ENCODE measurements around the gene CDH15.

The CDH15 gene, protein sequence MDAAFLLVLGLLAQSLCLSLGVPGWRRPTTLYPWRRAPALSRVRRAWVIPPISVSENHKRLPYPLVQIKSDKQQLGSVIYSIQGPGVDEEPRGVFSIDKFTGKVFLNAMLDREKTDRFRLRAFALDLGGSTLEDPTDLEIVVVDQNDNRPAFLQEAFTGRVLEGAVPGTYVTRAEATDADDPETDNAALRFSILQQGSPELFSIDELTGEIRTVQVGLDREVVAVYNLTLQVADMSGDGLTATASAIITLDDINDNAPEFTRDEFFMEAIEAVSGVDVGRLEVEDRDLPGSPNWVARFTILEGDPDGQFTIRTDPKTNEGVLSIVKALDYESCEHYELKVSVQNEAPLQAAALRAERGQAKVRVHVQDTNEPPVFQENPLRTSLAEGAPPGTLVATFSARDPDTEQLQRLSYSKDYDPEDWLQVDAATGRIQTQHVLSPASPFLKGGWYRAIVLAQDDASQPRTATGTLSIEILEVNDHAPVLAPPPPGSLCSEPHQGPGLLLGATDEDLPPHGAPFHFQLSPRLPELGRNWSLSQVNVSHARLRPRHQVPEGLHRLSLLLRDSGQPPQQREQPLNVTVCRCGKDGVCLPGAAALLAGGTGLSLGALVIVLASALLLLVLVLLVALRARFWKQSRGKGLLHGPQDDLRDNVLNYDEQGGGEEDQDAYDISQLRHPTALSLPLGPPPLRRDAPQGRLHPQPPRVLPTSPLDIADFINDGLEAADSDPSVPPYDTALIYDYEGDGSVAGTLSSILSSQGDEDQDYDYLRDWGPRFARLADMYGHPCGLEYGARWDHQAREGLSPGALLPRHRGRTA

DNA sequence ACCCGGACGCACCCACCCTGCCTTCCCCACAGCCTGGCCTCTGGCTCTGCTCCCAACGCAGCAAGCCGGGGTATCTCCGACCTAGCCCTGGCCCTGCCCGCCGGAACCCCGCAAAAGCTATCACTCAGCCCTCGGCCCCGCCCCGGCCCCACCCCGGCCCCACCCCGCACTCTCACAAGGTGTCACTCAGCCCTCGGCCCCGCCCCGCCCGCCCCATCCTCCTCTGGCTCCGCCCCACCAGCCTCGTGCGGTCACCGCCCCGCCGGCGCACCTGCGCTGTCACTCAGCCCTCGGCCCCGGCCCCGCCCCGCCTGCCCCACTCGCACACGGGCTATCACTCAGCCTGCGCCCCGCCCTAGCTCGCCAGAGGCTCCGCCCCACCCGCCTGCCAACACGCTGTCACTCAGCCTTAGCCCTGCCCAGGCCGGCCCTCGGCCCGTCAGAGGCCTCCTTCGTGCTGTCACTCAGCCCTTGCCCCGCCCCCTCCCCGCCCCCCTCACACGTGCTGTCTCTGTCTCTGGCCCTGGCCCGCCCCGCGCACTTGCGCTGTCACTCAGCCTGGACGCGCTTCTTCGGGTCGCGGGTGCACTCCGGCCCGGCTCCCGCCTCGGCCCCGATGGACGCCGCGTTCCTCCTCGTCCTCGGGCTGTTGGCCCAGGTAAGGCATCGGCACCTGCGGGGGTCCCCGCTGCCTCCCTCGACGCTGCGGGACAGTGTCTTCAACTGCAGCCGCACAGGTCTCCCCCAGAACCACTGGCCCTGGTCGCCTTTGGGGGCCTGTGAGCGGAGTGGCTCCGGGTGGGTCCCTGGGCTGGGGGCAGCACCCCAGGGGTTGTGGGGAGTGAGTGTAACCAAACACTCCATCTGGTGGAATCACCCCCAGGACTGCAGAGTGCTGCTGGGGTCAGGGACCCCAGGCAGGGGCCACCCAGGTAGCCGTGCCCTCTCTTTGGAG is at the start of gene CDH15:
Gene CDH15 (plus strand): TSS at position 533 of the 955 bp plus-strand sequence. CDS start 84 bp downstream, at position 617.
- peak; percentile 66 for DNase-seq (ENCODE audit: low read depth)

DNA sequence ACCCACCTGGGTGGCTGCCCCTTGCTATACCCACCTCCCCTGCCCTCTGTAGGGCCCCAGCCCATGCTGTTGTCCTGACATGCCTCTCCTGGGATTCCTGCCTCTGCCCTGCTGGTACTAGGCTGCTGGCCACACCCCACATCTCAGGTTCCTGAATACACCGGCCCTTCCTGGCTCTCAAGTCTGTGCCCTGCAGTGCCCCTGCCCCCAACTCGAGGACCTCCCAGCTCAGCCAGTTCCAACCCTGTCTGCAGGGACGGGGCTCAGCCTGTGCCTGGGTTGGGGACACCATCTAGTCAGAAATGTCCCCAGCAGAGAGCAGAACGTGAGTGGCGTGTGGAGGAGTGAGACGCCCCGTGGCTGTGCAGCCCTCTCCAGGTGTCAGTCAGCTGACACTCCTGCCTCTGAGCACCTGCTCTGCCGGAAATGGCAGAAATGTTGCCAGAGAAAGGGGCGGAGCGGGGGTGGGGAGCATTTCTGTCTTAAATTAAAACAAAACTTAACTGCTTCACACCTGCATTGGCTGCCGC is 49.2 kb upstream of the CDH15 start:
- DNase-seq (ENCODE audit: low read depth), result no peak

DNA sequence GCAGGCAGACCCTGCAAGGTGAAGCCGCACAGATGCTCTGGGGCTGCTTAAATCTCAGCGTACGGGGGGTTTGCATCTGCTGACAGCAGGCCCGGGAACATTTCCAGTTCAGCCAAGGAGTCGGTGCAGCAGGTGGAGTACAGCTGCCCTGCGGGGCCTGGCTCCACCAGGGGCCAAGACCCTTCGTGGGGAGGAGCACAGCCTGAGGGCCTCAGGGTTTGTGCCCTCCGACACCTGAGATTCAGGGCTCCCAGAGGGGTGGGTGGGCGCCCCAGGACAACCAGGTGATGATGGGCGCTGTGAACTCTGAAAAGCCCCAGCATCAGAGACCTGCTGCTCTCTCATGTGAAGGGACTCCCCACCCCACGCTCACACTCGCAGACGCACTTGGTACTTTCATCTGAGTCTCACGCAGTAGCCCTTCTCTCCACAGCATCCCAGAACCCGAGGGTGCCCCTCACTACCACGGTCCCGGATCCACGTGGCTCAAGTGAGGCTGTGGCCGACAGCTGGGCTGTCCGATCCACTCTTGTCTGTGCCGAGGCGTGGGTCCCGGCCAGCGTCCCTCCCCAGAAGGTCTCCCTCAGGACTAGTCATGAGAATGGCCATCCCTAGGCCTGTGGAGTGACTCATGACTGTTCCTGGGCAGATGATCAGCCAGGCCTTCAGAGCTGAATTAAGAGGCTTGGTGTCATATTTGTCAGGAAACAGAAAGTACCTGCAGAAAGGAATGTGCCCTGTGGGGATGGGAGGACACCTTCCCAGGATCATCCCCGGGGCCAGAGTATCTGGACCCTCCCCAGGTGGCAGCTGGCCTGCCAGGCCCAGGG is 48.3 kb upstream of the CDH15 start:
- DNase-seq (ENCODE audit: low read depth), result no peak

DNA sequence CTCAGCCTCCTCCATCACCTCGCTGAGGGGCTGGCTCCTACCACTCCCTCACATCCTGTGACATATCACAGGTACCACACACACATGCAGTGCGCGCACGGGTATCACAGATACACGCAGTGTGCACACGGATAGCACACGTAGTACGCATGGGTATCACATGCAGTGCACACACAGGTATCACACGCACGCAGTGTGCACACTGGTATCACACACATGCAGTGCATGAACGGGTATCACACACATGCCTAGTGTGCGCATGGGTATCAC is 47.8 kb upstream of the CDH15 start:
- no peak for DNase-seq (ENCODE audit: low read depth)

DNA sequence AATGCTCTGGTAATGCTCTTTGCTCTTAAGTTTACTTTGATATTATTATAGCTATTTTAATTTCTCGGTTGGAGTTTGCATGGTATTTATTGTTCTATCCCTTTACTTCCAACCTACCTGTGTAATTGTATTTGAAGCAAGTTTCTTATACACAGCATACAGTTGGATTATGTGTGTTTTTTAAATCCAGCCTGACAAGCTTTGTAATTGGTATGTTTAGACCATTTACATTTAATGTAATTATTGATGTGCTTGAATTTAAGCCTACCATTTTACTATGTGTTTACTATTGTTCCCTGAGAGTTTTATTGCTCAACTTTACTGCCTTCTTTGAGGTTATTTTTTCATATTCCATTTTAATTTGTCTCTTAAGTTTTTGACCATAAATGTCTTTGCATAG is 42.2 kb upstream of the CDH15 start:
- DNase-seq (ENCODE audit: low read depth), result no peak

DNA sequence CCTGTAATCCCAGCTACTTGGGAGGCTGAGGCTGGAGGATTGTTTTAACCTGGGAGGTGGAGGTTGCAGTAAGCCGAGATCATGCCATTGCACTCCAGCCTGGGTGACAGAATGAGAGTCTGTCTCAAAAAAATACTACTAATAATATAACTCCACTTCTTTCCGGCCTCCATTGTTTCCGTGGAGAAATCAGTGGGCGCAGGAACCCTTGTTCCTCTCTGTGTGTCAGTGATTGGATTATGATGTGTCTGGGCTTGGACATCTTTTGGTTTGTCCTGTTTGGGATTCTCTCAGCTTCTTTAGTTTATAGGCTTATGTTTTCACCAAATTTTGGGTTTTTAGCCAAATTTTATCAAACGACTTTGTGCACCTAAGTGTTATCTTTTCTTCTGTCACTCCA is 41.1 kb upstream of the CDH15 start:
- no peak for DNase-seq (ENCODE audit: low read depth)

DNA sequence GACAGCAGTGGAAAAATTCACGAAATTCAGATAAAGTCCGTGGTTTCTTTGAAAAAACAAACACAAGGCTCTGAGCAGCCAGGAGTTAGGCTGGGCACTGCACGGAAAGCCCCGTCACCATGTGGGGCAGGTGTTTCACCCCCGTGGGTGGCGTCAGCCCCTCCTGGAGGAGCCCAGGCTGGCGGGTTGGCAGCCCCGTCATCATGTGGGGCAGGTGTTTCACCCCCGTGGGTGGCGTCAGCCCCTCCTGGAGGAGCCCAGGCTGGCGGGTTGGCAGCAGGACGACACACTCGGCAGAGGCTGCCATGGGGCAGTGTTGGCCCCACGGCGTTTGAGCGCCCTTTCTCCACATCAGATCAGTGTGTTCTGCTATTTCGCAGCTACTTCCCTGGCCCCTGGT is 39.8 kb upstream of the CDH15 start:
- no peak for DNase-seq (ENCODE audit: low read depth)

DNA sequence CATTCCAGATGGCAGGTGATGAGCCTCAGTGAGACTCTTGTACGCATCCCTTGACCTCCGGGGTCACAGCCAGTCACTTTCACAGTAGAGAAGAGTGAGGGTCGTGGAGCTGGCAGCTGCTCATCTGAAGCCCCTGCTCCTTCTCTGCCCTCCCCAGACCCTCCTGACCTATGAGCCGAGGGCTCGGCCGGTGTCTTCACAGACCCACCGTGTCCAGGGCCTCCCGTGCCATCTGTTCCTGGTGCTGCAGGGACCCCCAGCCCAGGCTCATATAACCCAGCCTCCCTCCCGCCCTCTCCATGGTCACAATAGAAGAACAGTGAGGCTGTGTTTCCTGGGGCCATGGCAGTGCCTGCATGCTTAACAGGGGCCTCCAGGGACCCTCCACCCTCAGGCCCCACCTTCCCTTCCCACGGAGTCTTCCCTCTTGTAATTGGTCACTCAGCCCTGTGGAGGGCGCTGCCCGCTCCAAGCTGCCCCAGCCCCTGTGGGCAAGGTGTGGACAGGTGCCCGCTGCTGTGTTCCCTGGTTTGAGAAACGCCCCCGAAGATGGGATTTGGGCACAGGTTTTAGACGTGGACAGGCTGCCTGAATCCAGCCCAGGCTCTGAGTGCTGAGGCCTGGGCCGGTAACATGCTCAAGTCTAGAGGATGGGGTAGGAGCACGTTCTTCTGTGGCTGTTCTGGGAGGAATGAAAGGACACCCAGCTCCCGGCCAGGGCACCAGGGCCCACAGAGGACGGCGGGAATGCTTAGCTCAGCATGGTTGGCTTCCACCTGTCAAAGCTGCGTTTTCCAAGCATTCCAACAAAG is 39.1 kb upstream of the CDH15 start:
- no peak for DNase-seq (ENCODE audit: low read depth)

DNA sequence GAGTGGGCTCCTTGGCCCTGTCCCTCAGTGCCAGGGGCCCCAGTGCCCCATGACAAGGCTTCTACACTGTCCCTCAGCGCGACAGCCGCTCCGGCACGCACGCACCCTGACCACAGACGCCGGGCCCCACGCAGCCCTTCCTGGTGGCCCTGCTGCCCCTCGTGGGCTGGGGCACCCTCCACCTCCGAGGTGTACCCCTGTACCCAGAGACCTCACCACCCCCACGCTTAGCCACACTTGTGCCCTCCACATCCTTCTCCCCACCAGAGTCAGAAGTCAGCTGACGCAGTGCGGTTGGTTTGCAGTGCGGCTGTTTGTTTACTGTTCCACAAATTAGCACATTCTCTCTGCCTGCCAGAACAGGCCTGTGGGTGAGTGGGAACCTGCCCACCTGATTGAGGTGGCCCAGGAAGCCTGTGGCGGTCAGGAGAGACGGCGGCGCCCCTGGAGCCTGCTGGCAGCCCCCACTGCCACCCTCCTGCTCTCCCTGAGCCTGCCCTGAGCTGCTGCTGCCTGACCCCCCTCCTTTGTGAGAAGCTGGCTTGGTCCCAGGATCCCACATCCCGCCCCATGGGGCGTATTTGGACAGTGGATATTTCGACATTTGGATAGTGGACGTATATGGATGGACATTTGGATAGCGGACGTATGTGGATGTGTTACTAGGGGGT is 38.0 kb upstream of the CDH15 start:
- no peak for DNase-seq (ENCODE audit: low read depth)

DNA sequence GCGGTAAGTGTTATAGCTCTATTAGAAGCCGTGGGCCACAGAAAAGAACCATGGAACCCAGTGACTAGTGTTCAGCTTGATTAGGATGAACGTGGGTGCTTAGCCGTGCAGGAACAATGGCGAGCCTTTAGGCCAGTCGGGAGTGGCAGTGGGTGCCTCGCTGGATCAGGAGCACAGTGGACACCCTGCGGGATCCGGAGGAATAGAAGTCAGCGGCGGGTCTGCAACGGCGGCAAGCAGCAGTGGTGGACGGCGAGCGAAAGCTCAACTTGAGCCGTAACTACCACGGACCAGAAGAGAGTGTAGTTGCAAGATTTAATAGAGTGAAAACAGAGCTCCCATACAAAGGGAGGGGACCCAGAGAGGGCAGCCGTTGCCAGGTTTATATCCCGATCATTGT is 37.3 kb upstream of the CDH15 start:
- no peak for DNase-seq (ENCODE audit: low read depth)

DNA sequence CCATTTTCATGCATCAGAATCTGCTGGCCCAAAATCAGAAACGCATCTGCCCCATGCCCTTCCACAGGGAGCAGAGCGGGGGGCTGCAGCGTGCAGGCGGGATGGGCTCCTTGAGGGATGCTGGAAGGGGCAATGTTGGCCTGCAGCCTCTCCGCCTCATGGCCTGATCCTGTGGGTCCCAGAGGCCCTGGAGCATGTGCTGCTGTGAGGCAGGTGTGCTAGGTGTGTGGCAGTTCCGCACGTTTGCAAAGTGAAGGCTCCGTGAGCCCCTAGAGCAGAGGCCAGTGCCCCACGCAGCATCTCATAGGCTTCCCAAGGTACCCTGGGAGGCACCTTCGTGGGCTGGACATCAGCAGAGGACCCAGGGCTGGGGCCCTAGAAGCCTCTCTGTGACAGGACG is 36.4 kb upstream of the CDH15 start:
- no peak for DNase-seq (ENCODE audit: low read depth)

DNA sequence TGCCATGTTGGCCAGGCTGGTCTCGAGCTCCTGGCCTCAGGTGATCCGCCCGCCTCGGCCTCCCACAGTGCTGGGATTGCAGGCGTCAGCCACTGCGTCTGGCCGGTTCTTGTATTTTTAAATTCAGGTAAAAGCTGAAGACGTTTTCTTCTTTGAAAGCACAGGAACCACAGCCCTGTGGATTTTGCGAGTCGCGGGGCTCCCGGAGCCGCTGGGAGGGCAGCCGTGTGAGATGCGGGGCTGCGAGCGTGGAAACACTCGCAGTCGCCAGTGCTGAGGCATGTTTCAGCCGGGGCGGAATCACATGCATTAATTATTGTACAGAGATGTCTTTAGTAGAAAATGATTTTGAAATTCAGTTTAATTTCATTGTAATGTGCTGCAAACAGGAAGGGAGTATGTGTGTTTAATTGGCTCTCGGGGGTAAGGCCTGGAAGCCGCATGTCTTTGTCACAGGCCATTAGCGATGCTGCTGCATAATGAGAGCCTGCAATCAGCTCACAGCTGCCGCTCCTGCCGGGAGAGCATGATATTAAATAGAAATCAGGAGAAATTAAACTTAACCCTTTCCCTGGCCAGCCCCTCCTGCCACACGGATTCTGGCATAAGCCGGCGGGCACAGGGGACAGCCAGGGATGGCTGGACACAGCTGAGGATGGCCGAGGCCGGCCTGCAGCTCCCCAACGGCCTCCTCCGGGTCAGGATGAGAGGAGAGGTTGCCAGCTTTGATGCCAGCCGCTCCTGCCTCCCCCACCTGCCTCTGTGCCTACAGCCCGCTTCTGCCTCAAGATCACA is 35.4 kb upstream of the CDH15 start:
- no peak for DNase-seq (ENCODE audit: low read depth)

DNA sequence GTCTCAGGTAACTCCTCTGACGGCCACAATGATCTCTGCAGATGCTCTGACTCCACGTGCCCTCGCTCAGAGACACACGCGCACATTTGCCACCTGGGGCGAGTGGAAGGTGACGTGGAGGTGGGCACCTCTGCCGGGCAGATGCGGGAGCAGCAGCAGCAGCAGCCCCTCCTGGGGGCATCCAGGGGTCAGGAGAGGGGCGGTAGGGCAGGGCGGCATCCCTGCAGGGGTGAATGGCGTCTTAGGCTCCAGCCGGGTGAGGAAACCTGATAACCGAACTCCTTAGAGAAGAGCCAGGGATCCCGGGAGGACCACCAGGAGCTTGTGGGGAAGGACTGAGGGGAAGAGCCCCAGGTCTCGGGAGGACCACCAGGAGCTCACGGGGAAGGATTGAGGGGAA is 34.6 kb upstream of the CDH15 start:
- no peak for DNase-seq (ENCODE audit: low read depth)

DNA sequence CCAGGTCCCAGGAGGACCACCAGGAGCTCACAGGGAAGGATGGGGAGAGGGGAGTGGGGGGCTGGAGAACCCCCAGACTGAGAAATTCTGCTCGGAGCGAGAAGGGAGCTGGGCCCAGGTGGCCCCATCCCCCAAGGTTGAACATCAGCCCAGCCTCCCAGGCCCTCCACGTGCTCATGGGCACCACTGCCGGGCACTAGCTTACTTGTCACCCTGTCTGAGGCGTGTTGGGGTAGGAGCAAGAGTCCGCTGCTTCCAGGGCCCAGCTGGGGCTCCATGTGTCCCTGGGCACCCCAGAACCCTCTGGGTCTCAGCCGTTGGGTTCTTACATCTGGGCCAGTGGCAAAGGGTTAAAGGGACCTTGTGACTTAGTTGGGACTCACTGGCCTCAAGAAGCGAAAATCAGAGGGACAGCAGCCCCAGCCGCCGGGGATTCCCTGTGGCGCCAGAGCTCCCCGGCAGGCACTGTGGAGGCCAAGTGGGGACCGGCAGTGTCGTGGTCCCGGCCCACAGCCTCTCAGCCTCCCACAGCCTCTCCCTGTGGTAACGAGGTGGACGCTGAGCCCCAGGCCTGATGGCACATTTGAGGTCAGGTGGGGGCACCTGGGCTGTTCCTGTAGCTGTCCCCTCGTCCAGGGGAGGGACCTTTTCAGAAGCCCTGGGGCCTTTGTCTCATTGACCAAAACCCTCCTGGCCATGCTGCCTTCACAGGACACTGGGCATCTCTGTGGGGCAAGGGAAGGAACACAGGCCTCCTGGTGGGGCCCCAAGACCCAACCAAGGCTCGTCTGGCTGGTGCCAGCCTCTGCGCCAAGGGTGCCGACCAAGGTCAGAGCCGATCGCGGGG is 33.7 kb upstream of the CDH15 start:
- DNase-seq (ENCODE audit: low read depth), result no peak

DNA sequence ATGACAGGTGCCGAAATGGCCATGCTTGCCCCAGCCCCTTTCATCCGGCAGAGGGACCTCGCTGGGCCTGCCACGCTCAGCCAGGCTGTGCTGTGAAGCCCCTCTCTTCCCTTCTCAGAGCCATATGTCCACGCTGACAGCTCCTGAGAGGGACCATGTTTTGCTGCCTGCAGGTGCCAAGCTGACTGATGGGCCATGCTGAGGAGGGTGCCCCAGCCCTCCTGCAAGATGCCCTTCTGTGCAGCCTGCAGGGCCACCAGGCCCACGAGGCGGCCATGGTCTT is 33.1 kb upstream of the CDH15 start:
- no peak for DNase-seq (ENCODE audit: low read depth)

DNA sequence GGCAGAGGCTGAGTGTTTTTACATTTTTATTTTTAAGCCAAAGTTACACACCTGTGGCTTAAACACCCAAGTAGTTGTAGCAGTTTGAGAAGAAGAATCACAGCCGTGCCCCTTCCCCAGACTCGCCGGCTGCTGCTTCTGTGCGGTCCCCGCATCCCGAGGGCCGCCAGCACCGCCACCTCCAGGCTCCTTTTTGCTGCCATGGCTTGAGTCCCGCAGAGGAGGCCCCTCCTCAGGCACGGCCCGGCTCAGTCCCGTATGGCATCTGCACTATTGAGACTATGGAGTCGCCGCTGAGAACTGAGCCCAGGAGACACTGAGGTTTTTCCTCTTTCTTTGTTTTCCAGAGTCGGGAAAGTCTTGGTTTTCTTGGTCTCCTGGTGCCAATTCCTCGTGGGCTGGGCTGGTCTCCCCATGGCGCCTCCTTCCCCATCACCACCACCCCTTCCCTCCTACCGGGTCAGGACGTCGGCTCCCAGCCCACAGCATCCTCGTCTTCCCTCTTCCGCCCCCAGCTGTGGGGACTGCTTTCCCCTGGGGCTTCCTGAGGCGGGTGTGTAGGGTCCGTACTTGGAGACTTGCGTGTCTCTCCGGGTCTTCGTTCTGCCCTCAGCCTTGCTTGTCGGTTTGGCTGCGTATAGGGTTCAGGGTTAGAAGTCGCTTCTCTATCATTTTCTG is 32.6 kb upstream of the CDH15 start:
- DNase-seq (ENCODE audit: low read depth), result no peak

DNA sequence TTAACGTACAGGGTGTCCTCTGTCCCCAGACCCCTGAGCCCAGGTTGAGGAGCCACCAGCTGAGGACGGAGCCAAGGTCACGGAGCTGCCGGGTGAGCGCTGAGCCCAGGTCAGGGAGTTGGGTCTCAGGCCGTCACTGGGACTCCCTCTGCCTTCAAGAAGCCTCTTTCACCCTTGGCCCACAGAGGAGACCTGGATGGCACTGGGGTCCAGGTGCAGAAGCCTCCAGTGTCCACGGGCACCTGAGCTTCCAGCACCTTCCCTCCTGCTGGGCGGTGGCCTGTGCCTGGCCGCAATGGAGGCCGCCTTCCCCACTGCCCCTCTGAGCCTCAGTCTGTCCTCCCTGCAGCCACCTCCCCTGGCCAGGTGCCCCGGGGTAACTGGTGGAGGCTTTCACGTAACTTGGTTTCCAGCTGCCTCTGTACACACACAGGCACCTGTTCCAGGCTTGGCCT is 31.6 kb upstream of the CDH15 start:
- no peak for DNase-seq (ENCODE audit: low read depth)

DNA sequence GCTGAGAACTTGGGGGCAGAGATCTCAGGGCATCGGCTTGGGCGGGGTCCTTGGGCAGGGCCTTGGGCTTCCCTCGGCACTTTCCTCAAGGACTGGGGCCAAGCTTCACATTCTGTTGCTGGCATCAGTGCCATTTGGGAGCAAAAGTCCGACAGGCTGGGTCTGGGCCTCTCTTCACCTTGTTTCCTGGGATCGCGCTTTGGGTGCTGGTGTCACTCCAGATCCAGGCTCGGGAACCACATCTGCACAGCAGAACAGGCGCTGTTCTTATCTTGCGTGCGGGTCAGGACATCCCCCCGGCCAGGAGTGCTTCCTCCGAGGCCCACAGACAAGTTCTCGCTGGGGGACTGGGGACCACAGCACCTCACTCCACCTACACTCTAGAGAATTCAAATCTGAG is 31.1 kb upstream of the CDH15 start:
- no peak for DNase-seq (ENCODE audit: low read depth)
